ENCODE measurements around the gene USP43.

DNA sequence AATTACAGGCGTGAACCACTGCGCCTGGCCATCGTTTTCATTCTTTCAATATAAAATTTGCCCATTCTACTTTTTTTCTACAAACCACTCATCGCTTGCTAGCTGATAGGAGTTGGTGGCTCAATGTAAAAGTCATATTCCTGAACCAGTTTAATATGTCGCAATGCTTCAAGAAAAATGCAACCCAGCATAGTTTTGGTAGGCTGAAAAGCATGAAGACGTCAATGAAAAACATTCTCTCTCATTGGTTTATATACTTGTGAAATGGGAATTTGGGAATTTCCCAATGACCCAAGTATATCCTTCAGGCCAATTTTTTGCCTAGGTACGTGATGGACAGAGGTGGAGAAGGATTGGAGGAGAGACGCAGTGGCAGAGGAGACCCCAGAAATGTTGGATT is 26.9 kb downstream of the USP43 start:
- TF ChIP-seq GATA2 (IDR thresholded peaks at IDR 0.05; ENCODE audit: low read depth, low read length) (no peak), GATA3 (IDR thresholded peaks at IDR 0.05; ENCODE audit: low read depth, low read length) (no peak)
